ENCODE measurements around the gene FMNL2. TPM values are rescaled to one million over a fixed set of nuclear protein-coding genes. Genes with fewer than 3 reads are reported as not detected.
A peak's percentile ranks its signal among the peaks of the same experiment; 100 is the strongest.

FMNL2 gene
- polyA plus RNA-seq, 3 donors from 2014 or later = 0.08 TPM; not detected in 2

DNA sequence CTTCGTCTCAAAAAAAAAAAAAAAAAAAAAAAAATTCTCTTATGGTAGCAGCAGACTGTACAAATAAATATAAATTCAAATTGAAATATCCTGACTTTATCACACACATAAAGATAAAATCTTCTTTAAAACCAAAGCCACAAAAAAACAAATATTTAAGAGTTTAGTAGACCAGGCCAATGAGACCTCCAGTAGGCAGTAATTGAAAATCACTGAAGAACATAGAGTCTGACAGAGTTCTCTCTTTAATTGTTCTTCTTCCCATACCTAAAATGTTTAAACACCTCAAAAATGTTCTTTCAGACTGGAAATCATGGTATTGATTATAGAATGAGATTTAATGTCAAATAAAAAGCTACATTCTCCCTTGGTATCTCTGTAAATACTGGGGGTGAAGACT, 361.5 kb downstream of the FMNL2 start:
- Mint-ChIP-seq H3K4me1 (peaks cover 38 to 75% of the 10 kb centered on the region in 2 donors), H3K9me3 (no peaks in the 10 kb centered on the region), H3K36me3 (peaks cover 0 to 4% (median 4%) of the 10 kb centered on the region in 3 donors), H3K4me3 (no peak overlapping the region), H3K27me3 (ENCODE audit: low read depth in 3 of 3) (peaks cover under 1 to 2% (median 2%) of the 10 kb centered on the region in 3 donors), H3K27ac (peak overlapping the region in 5 of 6 donors; percentile 7 to 70 (median 62))
- DNase-seq = no peak

Other genes starting within 250 kb of the FMNL2 start
- gene CACNB4, start 236.1 kb upstream of the FMNL2 start, polyA plus RNA-seq = under 1 TPM in 1 of 3 donors, not detected in 2; 0.11 TPM
- 1 to 10 TPM; 3.9 to 6.6 (median 5.6) TPM for gene STAM2, start 159.4 kb upstream of the FMNL2 start, polyA plus RNA-seq